ENCODE measurements around the gene HBEGF.

HBEGF gene

DNA sequence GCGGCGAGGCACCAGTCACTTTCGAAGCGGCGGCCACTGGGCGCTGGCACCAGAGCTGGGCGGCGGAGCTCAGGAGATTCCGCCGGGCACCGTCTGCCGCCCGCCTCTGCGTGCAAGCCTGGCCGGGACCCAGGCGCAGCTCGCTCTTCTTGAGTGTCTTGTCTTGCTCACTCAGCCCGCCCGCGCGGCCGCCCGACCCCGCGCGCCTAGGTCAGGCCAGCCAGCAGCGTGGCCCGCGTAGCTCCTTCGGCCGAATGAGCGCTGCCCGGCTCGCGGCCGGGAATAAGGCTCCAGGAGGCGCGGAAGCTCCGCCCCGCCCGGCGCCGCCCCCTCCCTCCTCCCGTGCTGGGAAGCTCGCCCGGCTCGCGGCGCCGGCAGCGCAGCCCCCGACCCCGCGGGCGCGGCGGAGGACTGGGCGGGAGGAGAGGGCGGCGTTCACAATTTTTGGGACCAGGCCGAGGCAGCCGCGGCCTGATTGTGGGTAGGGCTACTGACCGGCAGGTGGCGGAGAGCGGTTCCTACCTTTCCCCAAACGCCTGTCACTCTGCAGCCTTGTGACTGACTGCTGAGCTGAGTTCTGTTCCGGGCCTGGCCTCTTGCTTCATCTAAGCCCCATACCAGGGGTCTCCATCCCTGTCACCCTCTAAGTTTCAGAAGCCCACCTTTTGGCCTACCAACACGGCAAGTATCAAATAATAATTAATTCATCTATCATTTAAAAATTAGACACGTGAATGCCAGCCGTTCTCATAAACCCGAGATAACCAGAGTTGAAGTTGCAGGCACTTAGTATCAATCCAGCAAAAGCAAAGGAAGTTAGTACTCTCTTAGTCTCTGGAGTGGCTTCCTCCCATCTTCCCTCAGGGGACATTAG is at the start of gene HBEGF:
HBEGF (minus strand) TSS at position 256 of the 874 bp plus-strand sequence. CDS start 275 bp downstream, outside the sequence.
- in situ Hi-C loops (cut with HindIII; ENCODE audit: low sequenced_read_pairs), result loop anchor here (5.0 kb wide), 2 partner anchors 34 to 109 kb away; no protein-coding TSS in a partner anchor

DNA sequence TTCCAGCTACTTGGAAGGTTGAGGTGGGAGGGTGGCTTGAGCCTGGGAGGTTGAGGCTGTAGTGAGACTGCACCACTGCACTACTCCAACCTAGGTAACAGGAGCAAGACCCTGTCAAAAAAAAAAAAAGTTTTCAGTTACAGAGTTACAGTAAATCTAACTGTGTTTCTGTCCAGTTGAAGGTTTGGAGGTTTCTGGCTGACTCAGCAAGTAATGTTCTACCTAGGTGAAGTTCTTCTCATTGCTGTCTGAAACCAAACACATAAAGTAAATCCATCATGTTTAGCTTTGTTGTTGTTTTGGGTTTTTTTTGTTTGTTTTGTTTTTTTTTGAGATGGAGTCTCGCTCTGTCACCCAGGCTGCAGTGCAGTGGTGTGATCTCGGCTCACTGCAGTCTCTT is 47.3 kb upstream of the HBEGF start:
- in situ Hi-C loops (cut with HindIII; ENCODE audit: low sequenced_read_pairs), result no loop called here

GRCh38 chr5:140391732-140392131 is 45.3 kb upstream of the HBEGF start:
- in situ Hi-C loops (cut with HindIII; ENCODE audit: low sequenced_read_pairs), result no loop called here

- in situ Hi-C loops (cut with HindIII; ENCODE audit: low sequenced_read_pairs), result no loop called here
These were observed 44.9 kb upstream of the HBEGF start for GRCh38 chr5:140391312-140391711.

DNA sequence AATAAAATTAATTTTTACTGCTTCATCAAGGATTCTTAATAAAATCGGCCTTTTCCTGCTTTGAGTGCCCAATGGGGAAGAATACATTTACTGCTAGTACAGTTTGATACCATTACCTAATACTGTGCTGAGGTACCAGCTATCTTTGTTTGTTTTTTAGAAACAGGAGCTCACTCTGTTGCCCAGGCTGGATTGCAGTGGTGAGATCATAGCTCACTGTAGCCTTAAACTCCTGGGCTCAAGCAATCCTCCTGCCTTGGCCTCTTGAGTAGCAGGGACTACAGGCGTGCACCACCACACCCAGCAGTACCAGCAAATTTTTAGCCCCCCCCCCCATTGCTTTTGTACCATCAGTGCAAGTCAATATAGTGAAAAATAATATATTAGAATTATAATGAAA is 41.6 kb upstream of the HBEGF start:
- in situ Hi-C loops (cut with HindIII; ENCODE audit: low sequenced_read_pairs), result no loop called here

DNA sequence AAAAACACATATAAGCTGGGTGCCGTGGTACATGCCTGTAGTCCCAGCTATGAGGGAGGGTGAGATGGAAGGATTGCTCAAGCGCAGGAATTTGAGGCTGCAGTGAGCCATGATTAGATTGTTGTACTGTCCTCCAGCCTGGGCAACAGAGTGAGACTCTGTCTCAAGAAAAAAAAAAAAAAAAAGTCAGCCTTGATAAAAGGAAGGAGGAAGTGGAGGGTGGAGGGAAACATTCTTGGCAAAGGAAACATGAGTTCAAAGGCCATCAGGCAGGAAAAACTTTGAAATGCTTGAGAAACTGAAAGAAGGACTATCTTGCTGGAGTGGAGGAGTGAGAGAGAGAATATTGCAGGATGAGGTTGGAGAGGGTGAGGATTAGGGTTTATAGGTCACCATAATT is 36.9 kb upstream of the HBEGF start:
- in situ Hi-C loops (cut with HindIII; ENCODE audit: low sequenced_read_pairs), result no loop called here

GRCh38 chr5:140382866-140383265 is 36.5 kb upstream of the HBEGF start:
- in situ Hi-C loops (cut with HindIII; ENCODE audit: low sequenced_read_pairs), result no loop called here

DNA sequence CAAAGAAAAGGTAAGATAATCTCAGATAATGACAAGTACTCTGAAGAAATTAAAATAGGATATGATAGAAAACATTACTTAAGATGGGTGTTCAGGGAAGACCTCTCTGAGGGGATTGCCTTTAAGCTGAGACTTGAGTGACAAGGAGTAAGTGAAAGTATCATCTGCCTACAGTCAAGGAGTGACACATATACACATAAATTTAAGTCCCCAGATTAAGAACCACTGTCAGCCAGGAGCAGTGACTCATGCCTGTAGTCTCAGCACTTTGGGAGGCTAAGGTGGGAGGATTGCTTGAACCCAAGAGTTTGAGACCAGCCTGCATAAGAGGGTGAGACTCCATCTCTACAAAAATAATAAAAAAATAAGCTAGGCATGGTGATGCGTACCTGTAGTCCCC is 35.6 kb upstream of the HBEGF start:
- in situ Hi-C loops (cut with HindIII; ENCODE audit: low sequenced_read_pairs), result no loop called here

GRCh38 chr5:140381351-140381750 is 34.9 kb upstream of the HBEGF start:
- in situ Hi-C loops (cut with HindIII; ENCODE audit: low sequenced_read_pairs), result no loop called here

DNA sequence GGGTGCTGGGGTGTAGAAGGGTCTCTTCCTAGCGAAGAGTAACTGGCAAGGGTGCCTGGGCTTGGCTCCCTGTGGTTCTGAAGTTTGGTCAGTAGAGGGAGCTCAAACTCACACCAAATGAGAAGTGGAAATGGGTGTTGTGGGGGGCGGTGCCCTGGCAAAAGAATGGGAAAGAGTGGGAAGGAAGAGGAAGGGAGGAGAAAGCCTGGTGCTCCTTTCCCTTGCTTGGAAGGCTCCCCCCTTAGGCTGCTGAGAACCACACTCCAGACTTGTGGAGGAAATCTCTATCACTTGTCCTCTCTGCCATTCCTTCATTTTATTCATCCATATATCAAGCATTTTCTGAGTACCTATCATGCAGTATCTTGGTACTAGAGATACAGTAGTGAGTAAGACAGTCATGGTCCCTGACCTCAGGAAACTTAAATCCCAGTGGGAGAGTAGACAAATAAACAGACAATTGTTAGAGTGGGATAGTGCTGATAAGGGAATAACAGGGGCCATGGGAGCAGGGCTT is 26.6 kb upstream of the HBEGF start:
- in situ Hi-C loops (cut with HindIII; ENCODE audit: low sequenced_read_pairs), result no loop called here

DNA sequence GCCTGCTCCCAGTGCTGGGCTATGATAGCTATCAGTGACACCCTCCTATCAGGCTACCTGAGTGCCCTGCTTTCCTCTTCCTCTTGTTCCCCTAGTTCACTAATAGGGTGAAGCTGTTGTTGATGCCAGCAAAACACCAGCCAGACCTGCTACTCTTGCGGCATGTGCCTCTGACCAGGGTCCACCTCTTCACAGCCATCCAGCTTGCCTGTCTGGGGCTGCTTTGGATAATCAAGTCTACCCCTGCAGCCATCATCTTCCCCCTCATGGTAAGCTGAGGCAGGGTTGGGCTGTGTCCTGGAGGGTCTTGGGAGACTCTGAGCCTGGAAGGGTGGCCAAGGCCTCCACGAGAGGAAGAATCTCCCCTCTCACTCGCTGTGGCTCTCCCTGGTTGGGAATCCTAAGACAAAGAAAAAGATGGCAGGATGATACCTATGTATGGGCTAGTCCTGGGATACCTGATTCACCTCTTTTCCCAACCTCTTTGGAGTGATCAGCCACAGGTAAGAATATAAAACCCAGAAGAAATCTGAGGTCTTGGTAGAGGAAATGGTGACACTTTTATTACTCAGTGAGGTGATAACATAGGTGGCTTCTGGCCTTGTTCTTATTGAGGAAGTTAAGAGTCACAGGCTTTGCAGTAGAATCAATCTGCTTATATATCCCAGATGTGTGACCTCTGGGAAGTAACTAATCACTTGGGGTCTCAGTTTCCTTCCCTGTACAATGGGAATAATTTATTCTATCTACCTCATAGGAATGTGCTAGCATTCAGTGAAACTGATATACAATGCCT is 25.2 kb upstream of the HBEGF start:
- in situ Hi-C loops (cut with HindIII; ENCODE audit: low sequenced_read_pairs), result no loop called here

DNA sequence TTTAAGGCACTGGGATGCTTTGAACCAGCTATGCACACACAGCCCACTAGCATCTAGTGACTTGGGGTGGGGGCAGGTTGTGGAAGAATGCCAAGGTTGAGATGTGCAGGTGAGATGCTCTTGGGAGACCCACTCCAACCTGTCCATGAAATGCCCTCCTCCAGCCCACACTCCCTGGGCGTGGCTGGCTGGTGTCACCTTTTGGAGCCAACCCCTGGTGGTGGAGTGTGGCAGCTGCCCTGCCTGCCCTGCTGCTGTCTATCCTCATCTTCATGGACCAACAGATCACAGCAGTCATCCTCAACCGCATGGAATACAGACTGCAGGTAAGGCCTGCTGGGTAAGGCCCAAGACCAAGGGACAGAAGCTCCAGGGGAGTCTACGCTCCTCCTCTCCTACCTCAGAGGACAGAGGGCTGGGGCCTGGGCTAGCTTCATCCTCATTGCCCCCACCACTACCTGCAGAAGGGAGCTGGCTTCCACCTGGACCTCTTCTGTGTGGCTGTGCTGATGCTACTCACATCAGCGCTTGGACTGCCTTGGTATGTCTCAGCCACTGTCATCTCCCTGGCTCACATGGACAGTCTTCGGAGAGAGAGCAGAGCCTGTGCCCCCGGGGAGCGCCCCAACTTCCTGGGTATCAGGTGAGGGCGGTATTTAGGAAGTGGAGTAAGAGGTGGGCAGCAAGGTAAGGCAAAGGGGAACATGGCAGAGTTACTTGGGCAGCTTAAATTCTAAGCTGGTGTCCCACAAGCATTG is 21.0 kb upstream of the HBEGF start:
- in situ Hi-C loops (cut with HindIII; ENCODE audit: low sequenced_read_pairs), result loop anchor here (5.0 to 10.0 kb wide), 2 partner anchors 40 to 277 kb away; partner anchors contain the start of genes IK and NDUFA2

GRCh38 chr5:140366589-140367255 is 20.3 kb upstream of the HBEGF start:
- in situ Hi-C loops (cut with HindIII; ENCODE audit: low sequenced_read_pairs), result loop anchor here (5.0 to 10.0 kb wide), 2 partner anchors 41 to 278 kb away; partner anchors contain the start of genes IK and NDUFA2

- in situ Hi-C loops (cut with HindIII; ENCODE audit: low sequenced_read_pairs), result loop anchor here (5.0 to 10.0 kb wide), 2 partner anchors 41 to 279 kb away; partner anchors contain the start of genes IK and NDUFA2
These were observed 19.5 kb upstream of the HBEGF start for GRCh38 chr5:140365941-140366340.

- in situ Hi-C loops (cut with HindIII; ENCODE audit: low sequenced_read_pairs), result loop anchor here (5.0 to 10.0 kb wide), 2 partner anchors 42 to 280 kb away; partner anchors contain the start of genes IK and NDUFA2
These were observed 18.9 kb upstream of the HBEGF start for GRCh38 chr5:140365282-140365681.

DNA sequence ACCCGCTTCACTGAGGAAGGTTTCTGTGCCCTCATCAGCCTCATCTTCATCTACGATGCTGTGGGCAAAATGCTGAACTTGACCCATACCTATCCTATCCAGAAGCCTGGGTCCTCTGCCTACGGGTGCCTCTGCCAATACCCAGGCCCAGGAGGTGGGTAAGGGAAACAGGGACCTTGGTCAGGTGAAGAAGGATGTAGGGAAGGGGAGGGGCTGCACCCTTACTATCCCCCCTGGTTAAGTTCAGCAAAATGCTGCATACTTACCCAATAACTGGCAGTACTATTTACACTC is 18.0 kb upstream of the HBEGF start:
- in situ Hi-C loops (cut with HindIII; ENCODE audit: low sequenced_read_pairs), result loop anchor here (10.0 kb wide), 1 partner anchor 280 kb away; the partner anchor contains the start of genes IK and NDUFA2

- in situ Hi-C loops (cut with HindIII; ENCODE audit: low sequenced_read_pairs), result loop anchor here (10.0 kb wide), 1 partner anchor 281 kb away; the partner anchor contains the start of genes IK and NDUFA2
These were observed 17.4 kb upstream of the HBEGF start for GRCh38 chr5:140363631-140364471.

DNA sequence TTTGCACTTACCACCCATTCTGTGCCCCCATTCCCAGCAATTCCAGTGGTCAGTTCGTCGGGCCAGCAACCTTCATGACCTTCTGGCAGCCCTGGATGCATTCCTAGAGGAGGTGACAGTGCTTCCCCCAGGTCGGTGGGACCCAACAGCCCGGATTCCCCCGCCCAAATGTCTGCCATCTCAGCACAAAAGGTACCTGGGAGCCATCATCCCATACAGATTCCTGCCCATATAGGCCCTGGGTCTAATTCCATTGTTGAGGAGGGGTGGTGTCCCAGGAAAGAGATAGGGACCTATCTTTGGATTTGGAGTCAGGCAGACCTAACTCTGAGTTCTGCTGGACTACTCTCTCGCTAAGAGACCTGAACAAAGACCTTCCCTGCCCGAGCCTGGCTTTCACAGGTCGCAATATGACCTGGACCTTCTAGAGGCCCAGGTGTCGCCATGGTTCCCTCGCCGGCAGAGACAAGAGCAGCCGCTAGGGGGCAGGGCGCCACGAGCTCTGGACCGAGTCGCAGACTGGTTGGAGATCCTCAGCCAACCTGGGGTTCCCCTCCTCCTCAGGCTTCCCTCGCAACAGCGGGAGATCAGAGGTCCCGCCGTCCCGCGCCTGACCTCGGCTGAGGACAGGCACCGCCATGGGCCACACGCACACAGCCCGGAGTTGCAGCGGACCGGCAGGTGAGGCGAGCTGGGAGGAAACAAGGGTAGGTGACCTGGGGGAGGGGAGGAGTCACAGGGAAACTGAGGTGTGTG is 16.6 kb upstream of the HBEGF start:
- in situ Hi-C loops (cut with HindIII; ENCODE audit: low sequenced_read_pairs), result loop anchor here (10.0 kb wide), 1 partner anchor 282 kb away; the partner anchor contains the start of genes IK and NDUFA2
